Activated CD4-positive, alpha-beta T cell treated with anti-CD3 and anti-CD28 coated beads, Interleukin-2, Interleukin-6, amounts not matched to agents 100 ng/mL and 50 ng/mL, durations not matched to agents 16 hours and 8 hours (primary cell): Measurements from ENCODE around the gene LRP8.

ENCODE experiments used
- DNase-seq: peaks from one replicate; pipeline ENCODE4 v3.0.0-alpha.2; 2020

Gene LRP8

DNA sequence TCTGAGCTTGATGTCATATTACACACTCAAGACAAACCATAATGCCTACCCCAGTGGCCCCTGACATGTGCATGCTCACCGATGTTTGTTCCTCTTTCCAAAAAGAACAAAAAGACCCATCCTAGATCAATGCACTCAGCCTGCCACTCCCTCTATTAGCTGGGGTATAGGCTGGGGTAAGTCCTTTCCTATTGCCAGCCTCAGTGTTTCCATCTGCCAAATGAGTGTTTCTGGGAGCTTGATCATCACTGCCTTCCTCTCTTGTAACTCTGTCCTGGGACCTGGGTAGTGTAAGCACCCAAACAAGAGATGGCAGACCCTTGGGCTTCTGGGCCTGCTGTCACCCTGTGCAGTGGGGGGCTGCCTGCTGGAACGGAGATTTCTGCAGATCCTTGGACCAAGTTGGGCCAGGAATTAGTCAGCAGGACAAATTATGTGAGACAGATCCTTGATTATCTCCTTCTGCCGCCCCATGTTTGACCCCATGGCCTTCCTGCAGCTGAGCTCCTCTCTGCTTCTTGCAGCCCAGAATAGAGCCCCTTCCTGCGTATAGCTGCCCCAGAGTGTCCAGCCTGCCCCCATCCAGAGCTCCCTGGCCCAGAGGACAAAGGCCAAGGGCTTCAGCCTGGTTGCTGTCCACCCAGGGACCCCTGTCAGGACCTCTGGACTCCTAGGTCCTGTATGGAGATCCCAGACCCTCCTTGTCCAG is 31.5 kb upstream of the LRP8 start:
- DNase-seq, result no peak

DNA sequence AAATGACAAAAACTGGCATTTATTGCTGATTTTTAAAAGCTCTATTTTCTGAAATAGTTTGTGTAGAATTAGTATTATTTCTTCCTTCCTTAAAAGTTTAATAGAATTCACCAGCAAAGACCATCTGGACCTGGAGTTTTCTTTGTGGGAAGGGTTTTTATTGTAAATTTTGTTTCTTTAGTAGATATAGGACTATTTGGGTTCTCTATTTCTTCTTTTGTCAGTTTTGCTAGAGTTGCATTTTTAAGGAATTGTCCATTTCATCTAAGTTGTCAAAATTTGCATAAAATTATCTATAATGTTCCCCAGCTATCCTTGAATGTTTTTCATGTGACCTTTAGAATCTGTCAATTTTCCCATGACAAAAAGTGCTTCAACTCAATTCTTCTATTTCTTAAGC is 28.8 kb upstream of the LRP8 start:
- DNase-seq, result no peak

DNA sequence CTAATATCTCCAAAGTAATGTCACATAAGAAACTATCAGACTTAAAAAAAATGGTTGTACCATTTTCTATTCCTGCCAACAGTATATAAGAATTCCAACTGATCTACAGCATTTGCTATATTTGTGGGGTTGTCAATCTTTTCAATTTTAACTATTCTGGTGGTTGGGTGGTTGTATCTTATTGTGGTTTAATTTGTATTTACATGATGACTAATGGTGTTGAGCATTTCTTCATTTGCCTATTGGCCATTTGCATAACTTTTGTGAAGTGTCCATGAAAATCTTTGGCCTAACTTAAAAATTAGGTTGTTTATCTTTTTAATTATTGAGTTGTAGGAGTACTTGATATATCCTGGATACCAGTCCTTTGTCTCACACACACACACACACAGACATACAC is 26.2 kb upstream of the LRP8 start:
- no peak for DNase-seq

DNA sequence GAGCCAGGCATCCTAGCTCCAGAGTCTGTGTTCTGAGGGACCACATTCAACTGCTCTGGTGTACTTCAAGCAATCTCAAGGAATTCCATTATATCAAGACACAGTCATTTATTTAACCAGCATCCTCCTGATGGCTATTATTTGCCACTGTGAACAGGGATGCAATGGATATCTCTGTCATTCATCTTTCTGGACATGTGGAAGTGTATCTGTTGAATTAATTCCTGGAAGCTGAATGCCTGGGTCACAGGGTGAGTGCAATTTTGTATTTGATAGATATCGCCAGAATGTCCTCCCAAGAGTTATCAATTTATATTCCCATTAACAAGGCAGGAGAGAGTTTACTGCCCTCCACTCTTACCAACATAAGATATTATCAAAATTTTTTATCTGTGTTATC is 24.7 kb upstream of the LRP8 start:
- DNase-seq, result no peak

DNA sequence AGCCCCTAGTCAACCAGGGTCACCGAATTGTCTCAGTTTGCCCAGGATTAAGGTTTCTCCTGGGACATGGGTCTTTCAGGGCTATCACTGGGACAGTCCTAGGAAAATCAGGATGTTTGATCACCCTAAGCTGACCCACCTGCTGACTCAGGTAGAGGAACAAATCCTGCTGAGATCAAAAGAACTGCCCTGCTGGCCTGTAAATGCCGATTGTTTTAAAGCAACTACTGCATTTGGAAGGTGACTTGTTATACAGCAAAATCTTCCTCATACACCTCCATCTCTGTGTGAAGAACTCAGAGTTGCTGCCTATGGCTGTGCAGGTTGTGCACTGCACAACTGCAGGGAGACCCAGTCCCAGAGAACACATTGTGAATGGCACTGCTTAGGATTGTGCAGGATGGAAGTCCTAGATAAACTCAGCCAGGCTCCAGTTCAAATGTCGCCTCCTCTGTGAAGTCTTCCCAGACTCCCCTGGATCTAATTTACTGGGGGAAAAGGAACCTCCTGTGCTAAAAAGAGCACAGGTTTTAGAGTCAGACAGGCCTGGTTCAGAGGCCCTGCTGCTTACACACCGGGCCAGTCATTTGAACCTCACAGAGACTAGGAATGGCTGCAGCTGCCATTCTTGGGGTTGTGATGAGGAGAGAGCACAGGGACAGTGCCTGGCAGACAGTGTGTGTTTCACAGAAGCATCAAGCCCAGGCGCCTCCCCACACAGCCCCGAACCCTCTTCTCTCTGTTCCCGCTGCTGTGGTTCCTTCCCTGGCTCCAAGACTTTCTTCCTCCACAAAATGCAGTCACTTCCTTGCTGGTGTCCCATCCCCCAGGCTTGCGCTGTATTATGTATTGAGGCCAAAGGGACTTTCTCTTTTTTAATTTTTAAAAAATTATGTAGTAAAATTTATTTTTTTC is 23.2 kb upstream of the LRP8 start:
- no peak for DNase-seq

DNA sequence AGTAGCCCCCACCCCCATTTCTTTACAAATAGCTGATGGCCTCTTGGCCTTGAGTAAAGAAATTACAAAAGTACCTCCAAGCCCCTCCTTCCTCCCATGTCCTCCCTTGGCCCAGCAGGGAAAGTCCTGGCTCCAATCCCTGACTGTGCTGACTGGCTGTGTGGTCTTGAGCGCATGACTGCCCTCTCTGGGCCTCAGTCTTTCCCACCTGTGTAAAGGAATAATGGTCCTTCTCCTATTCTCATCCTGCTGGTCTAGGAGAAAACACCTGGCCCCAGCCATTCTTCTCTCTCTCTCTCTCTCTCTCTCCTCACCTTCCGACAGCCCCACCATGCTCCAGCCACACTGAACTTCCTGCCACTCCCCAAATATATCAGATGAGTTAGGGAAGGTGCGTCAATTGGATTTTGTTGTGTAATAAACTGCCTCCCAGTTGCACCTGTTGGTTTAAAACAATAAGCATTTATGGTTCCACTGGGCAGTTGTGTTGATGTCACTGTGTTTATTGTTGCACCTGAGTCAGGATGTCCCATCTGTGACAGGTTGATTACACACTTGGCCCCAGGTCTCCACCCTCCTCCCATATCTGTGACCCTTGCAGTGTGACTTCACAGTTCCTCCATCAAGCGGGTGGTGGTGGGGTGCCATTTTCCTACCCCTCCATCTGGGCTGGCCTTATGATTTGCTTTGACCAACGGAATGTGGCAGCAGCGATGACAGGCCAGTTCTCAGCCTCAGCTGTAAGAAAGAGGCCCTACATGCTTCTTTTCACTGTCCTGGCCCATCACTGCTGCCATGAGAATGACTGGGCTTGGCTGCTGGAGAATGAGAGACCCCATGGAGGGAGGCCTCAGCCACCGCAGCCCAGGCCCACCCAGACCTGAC is 22.3 kb upstream of the LRP8 start:
- DNase-seq, result no peak

DNA sequence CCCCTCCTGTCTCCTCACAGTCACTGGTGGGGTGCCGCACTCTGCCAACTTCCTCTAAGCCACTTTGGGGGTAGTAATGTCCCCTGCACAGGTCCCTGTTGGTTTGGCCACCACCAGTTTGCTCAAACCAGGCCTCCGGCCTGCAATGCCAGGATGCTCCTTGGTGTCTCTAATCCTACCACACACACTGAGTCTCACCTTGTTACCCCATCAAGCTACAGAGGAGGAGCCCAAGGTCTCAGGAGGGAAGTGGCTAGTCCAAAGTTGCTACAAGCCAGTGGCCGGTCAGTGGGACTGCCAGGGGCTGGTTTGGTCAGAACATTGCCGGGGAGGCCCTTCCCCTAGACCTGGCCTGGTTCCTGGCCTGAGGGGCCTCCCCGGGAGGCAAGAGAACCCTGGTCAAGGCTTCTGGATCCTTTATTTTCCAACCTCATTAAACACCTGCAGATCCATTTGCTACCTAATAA is 21.5 kb upstream of the LRP8 start:
- no peak for DNase-seq

DNA sequence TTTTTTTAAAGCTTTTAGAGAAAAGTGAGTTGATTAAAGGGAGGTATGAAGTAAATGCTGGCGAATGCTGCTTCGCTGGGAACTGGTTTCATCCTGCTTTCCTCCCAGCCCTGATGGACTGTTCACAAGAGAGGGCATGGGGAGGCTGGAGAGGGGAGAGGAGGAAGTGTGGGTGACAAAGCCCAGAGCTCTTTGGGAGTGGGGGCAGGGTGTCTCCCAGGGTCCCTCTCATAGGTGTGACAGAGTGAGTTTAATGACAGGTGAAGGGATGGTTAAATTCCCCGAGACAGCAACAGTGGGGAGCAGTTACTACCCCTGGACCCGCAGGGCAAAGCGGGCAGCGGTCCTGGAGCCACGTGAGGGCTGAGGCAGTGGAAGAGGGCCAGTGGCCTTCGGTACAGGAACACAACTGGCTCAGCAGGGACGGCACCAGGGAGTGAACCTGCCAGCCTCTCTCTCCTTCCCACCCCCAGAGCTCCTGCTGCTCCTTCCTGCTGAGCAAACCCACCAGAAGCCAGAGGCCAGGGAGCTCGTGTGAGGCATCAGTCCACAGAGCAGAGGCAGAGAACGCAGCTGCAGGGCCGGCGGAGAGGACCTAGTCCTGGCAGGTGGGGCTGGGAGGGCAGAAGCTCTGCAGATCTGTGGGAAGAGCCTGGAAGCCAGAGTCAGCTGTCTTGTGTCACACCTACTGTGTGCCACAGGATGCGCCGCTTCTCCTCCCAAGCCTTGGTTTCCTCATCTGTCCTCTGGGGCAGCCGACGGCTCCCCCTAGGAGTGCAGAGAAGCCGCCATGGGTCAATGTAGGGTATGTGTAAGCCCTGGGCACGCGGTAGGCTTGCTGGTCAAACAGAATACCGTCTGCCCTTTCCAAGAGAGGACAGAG is 20.9 kb upstream of the LRP8 start:
- no peak for DNase-seq

DNA sequence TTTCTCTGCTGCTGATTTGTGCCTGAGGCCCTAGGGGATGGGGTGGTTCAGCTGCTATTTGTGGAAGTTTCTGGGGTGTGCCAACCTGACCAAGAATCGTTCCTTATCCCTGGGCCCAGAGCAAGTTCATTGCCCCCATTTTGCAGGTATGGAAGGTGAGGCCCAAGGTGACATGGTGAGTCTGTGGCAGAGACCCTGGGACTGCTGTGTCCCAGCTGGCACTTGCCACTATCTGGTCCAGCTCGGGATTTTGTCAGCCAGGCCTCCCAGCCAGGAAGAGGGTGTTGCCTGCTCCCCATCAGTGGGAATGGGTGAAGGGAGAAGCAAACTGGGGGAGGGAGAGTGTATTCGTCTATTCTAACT is 18.9 kb upstream of the LRP8 start:
- DNase-seq, result no peak

DNA sequence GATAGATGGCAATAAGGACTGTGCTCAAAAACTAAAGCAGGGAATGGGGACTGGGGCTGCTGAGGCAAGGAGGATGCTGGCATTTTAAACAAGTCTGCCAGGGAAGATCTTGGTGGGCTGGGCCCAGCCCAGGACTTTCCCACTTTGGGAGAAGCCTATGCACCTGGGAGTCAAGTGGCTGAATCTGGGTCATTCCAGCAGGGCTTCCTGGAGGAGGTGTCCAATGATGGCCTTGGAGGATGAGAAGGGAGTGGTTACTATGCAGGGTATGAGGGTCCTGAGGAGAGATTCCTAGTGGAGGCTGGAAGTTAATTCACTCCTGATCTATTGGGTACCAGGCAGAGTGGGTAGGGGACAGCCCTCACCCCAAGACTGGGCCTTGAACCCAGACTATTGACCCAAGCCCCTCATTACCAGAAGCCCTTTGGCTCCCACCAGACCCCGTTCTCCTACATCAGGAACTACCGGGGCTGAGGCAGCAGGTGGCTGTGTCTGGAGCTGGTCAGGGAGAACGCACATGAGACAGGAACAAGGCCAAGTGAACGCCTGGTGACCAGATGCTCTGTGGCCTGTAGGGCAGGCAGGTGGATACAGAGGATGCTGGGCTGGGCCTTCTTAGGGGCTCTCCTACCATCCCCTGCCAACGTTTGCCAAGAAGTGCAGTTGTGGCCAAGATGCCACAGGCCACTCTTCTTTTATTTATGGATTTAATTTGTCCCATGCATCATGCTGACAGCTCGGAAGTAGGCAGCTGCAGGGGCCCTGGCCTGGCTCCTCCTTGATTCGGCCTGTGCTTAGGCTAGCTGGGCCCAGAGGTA is 18.3 kb upstream of the LRP8 start:
- DNase-seq, result no peak

DNA sequence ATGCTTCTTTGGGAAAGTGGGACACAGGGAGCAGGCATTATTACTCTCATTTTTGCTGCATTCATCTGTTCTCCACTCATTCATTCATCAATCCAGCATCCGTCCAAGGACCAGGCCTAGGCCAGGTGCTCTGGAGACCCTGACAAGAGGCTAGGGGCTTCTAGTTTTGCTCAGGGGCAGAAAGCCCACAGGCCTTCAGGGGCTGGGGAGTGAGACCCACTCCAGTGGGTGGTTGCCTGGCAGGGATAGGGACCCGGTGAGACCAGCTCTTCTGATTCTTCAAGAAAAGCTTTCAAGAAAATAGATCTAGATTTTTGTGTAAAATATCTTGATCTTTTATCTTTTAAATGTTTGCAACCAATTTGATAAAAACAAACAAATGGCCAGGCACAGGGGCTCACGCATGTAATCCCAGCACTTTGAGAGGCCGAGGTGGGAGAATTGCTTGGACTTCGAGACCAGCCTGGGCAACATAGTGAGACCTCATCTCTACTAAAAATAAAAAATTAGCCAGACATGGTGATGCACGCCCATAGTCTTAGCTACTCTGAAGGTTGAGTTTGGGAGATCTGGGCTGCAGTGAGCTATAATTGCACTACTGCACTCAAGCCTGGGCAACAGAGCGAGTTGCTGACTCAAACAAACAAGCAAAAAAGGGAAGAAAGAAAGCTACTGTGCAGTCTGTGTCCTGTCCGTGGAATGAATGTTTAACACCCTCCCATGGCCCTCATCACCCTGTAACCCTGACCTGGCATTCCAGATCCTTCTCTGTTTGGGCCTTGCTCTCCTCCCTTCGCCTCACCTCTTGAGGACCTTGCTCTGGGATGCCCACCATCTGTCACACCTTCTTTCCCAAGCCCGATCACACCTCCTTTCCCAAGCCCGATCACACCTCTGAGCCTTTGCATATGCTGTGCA is 17.3 kb upstream of the LRP8 start:
- no peak for DNase-seq

DNA sequence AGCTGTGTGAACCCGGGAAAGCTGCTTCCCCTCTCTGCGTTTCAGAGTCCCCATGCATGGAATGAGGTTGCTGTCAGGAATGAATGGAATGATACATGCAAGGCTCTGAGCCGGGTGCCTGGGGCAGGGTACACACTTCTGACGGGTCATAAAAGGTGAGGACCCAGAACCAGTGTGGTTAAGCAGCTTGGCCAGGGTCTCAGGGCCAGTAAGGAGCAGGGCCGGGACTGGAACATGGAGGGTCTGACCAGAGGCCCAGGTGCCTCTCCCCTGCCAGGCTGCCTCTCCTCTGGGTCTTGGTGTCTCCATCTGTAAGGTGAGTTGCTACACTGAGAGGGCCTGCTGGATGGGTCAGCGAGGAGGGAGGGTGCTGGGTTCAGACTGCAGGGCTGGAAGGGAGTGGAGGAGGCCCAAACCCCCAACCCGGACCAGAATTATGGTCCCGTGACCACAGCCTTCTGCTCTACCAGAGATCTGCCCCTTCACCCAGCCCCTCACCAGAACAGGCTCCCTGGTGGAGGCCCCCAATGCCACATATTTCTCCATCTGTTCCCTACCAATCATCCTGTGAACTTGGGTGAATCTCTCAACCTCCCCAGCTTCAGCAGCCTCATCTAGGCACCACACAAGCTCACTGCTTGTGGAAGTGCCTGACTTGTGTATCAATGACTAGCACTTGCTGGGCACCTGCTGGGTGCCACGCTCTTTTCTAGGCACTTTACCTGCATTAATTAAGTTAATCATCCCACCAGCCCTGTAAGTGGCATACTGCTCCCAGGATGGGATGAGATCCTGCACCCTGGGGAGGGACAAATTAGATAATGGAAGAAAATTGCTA is 16.2 kb upstream of the LRP8 start:
- no peak for DNase-seq

DNA sequence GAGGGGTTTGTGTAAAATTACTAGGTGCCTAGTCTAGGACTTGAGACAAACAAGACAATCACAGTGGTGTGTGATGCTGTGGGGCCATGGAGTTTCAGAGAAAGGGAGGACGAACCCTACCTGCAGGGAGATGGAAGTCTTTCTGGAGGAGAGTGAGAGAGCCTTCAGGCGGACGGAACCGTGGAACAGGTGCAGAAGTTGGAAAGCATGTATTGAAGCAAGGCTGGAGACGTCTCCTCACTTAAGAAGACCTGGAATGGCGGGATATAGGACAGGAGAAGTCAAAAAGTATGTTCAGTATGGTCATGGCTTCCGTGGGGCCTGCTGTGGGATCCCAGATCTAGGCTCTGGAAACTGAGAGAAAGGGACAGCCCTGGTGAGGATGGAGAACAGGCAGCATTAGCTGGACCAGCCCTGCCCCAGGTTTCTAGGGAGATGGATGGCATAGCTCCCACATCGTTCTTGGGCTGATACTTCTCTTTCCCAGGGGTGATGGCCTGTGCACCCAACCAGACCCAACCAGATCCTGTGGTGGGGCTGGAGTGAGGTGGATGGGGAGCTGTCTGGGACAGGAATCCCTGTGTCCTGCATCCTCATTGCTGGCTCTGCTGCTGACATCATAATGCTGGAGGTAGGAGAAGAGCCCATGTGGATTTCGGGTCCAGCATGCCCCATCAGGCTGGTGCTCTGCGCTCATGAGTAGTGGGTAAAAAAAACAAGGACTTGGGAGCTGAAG is 15.0 kb upstream of the LRP8 start:
- DNase-seq, result no peak

DNA sequence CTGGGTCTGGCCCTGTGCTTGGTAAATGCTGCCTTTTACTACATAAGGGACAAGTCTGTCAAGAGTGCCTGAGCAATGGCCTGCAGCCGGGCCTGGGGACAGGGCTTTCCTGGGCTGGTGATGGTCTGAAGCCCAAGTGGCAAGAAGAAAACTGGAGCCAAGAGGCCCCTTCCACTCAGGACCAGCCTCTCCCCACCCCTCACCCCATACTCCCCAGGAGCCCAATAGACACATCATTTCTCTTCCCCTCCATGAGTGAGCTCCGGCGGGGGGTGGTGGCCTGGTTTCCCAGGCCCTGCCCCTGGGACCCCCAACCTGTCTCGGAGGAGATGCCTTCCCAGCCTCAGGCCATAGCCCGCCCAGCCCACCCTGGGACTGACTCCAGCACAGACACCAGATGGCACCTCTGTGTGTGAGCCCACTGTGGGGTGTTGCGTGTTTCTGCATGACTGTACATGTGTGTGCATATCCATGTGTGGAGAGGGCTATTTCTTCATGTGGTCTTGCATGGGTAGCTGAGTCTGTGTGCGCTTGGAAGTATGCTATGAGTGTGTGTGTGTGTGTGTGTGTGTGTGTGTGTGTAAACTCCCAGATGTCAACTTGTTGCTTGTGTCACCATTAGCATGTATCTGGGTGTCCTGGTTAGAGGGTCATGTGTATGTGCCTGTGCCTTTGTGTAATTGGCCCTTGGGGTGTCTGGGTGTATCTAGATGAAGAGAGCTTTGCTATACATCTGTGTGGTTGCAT is 14.3 kb upstream of the LRP8 start:
- DNase-seq, result no peak

DNA sequence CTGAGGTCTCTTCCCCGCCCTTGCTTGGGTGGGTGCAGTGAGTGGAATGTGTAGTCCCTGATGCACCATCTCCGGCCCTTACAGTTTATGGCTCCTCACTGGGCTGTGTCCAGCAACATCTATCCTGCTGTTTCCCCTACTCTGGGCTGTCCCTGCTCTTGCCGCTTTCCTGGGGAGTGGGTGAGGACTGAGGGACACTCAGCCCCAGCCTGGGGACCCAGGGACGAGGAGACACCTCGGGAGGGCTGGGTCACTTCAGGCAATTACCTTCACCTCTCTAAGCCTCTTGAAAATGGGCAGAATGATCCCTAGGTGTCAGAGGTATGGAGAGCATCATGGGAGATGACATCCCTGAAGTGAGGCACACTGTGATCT is 13.6 kb upstream of the LRP8 start:
- no peak for DNase-seq

DNA sequence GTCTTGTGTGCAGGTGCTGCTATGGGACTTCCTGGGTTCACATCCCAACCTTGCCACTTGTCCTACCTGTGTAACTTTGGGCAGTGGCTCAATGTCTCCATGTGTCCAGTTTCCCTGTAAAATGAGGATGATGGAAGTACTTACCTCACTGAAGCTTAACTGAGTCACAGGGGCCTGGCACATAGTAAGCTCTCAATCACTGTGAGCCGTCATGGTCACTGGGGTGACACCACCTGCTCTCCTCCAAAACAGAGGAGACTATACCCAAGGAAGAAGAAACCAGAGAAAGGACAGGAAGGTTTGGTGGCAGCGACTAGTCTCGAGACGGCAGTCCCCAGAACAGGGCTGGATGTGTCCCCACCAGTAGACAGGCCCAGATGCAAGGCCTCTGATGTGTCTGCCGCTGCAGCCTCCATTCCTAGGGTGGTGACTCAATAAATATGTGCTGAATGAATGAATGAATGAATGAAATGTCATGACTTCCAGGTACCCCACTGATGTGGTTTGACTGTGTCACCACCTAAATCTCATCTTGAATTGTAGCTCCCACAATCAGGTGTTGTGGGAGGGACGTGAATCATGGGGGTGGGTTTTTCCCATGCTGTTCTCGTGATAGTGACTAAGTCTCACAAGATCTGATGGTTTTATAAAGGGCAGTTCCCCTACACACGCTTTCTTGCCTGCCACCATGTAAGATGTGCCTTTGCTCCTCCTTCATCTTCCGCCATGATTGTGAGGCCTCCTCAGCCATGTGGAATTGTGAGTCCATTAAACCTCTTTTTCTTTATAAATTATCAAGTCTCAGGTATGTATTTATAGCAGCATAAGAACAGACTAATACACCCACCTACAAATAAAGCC is 13.0 kb upstream of the LRP8 start:
- DNase-seq, result no peak
